H9 (cell line): ENCODE results near the gene ADAMTSL3. TPM values are rescaled to one million over a fixed set of nuclear protein-coding genes. Genes with fewer than 3 reads are reported as not detected.

ENCODE experiments used
- DNase-seq: peaks from one replicate; pipeline ENCODE4 v3.0.0-alpha.2; 2017
- H2AFZ ChIP-seq: one replicate; pipeline ENCODE4 v1.6.1; 2013; ENCODE audit warnings: mild to moderate bottlenecking, low read length, control low read depth, moderate library complexity
- H2AK5ac ChIP-seq: 2 replicates; pipeline ENCODE4 v1.6.1; 2013; ENCODE audit warnings: low read length, control low read depth, mixed read lengths; ENCODE audit not compliant: insufficient read length
- H2BK120ac ChIP-seq: one replicate; pipeline ENCODE4 v1.6.1; 2013; ENCODE audit warnings: low read depth, mild to moderate bottlenecking, low read length, control low read depth, inconsistent platforms; ENCODE audit not compliant: poor library complexity, severe bottlenecking
- H2BK12ac ChIP-seq: 2 replicates; pipeline ENCODE4 v1.6.1; 2013; ENCODE audit warnings: low read length, control low read depth, mixed read lengths, low read depth; ENCODE audit not compliant: insufficient read length
- H2BK15ac ChIP-seq: 2 replicates; pipeline ENCODE4 v1.6.1; 2013; ENCODE audit warnings: low read depth, low read length, control low read depth
- H2BK20ac ChIP-seq: one replicate; pipeline ENCODE4 v1.6.1; 2013; ENCODE audit warnings: low read depth, mild to moderate bottlenecking, low read length, control low read depth, inconsistent platforms; ENCODE audit not compliant: poor library complexity, severe bottlenecking
- H2BK5ac ChIP-seq: 2 replicates; pipeline ENCODE4 v1.6.1; 2013; ENCODE audit warnings: low read length, control low read depth, mixed read lengths; ENCODE audit not compliant: insufficient read length
- H3K14ac ChIP-seq: 2 replicates; pipeline ENCODE4 v1.6.1; 2013; ENCODE audit warnings: low read length, control low read depth; ENCODE audit not compliant: insufficient read depth
- H3K18ac ChIP-seq: 2 replicates; pipeline ENCODE4 v1.6.1; 2013; ENCODE audit warnings: low read depth, mild to moderate bottlenecking, mixed read lengths, low read length, control low read depth; ENCODE audit not compliant: insufficient read length
- H3K23ac ChIP-seq: 2 replicates; pipeline ENCODE4 v1.6.1; 2013; ENCODE audit warnings: low read length, control low read depth, mixed read lengths, low read depth; ENCODE audit not compliant: insufficient read length
- H3K23me2 ChIP-seq: 2 replicates; pipeline ENCODE4 v1.6.1; 2013; ENCODE audit warnings: low read depth, mild to moderate bottlenecking, mixed read lengths, low read length, control low read depth; ENCODE audit not compliant: insufficient read length, poor library complexity, severe bottlenecking
- H3K27ac ChIP-seq: 2 replicates; pipeline ENCODE4 v1.5.1; 2013; ENCODE audit warnings: low read length, control low read depth, mixed read lengths, low read depth; ENCODE audit not compliant: insufficient read length
- H3K27me3 ChIP-seq: 2 replicates; pipeline ENCODE4 v1.6.1; 2013; ENCODE audit warnings: low read length, control low read depth, inconsistent platforms; ENCODE audit not compliant: insufficient read depth
- H3K4ac ChIP-seq: 2 replicates; pipeline ENCODE4 v1.6.1; 2013; ENCODE audit warnings: low read depth, mild to moderate bottlenecking, control low read depth, inconsistent platforms, low read length, moderate library complexity
- H3K4me1 ChIP-seq: 2 replicates; pipeline ENCODE4 v1.6.1; 2013; ENCODE audit warnings: low read length, control low read depth, inconsistent platforms; ENCODE audit not compliant: insufficient read depth
- H3K4me2 ChIP-seq: 2 replicates; pipeline ENCODE4 v1.6.1; 2013; ENCODE audit warnings: low read length, control low read depth, mixed read lengths; ENCODE audit not compliant: insufficient read length, insufficient read depth
- H3K56ac ChIP-seq: 2 replicates; pipeline ENCODE4 v1.6.1; 2013; ENCODE audit warnings: low read depth, mild to moderate bottlenecking, mixed read lengths, low read length, control low read depth; ENCODE audit not compliant: insufficient read length
- H3K79me1 ChIP-seq: 2 replicates; pipeline ENCODE4 v1.6.1; 2013; ENCODE audit warnings: low read depth, mild to moderate bottlenecking, moderate library complexity, low read length, control low read depth, inconsistent platforms; ENCODE audit not compliant: insufficient read depth, poor library complexity, severe bottlenecking
- H3K79me2 ChIP-seq: 2 replicates; pipeline ENCODE4 v1.6.1; 2013; ENCODE audit warnings: low read length, control low read depth, inconsistent platforms; ENCODE audit not compliant: insufficient read depth
- H3K9ac ChIP-seq: 2 replicates; pipeline ENCODE4 v1.6.1; 2013; ENCODE audit warnings: low read length, control low read depth, mixed read lengths; ENCODE audit not compliant: insufficient read length; ENCODE audit errors: extremely low read depth
- H3K9me3 ChIP-seq: one replicate; pipeline ENCODE4 v1.6.1; 2013; ENCODE audit warnings: low read depth, low read length, inconsistent platforms; ENCODE audit not compliant: control insufficient read depth
- H3T11ph ChIP-seq: one replicate; pipeline ENCODE4 v1.6.1; 2013; ENCODE audit warnings: mild to moderate bottlenecking, low read length, control low read depth, inconsistent platforms
- H4K20me1 ChIP-seq: one replicate; pipeline ENCODE4 v1.6.1; 2013; ENCODE audit not compliant: control insufficient read depth, insufficient read length, insufficient read depth
- H4K5ac ChIP-seq: 2 replicates; pipeline ENCODE4 v1.6.1; 2013; ENCODE audit warnings: low read depth, mild to moderate bottlenecking, mixed read lengths, low read length, control low read depth; ENCODE audit not compliant: insufficient read length
- H4K8ac ChIP-seq: replicated peaks from 2 replicates; pipeline ENCODE4 v1.6.1; 2013; ENCODE audit warnings: low read length, control low read depth, mixed read lengths, low read depth; ENCODE audit not compliant: insufficient read length
- H4K91ac ChIP-seq: 2 replicates; pipeline ENCODE4 v1.6.1; 2013; ENCODE audit warnings: low read depth, mild to moderate bottlenecking, moderate library complexity, mixed read lengths, low read length, control low read depth; ENCODE audit not compliant: insufficient read length
- H3K27ac Mint-ChIP-seq, 3 experiments: 2 replicates in 2 of 3; 3 replicates in 1 of 3; pipeline ENCODE4 v1.8.0; 2020 to 2021; ENCODE audit warnings: mixed read lengths in 3 of 3, mild to moderate bottlenecking in 1 of 3, moderate library complexity in 1 of 3
- H3K27me3 Mint-ChIP-seq: 2 replicates; pipeline ENCODE4 v1.8.0; 2021; ENCODE audit warnings: low read depth, mild to moderate bottlenecking, moderate library complexity, mixed read lengths
- H3K36me3 Mint-ChIP-seq, 3 experiments: 2 replicates in 2 of 3; 3 replicates in 1 of 3; pipeline ENCODE4 v1.8.0; 2020 to 2021; ENCODE audit warnings: low read depth in 3 of 3, mixed read lengths in 3 of 3; ENCODE audit not compliant: insufficient read depth in 1 of 3
- H3K4me1 Mint-ChIP-seq, 2 experiments: 2 replicates each; pipeline ENCODE4 v1.8.0; 2020; ENCODE audit warnings: mixed read lengths in 2 of 2
- H3K4me3 Mint-ChIP-seq, 2 experiments: 2 replicates in 1 of 2; 3 replicates in 1 of 2; pipeline ENCODE4 v1.8.0; 2020 to 2021; ENCODE audit warnings: mild to moderate bottlenecking in 2 of 2, mixed read lengths in 2 of 2, moderate library complexity in 1 of 2
- H3K9me3 Mint-ChIP-seq, 2 experiments: 2 replicates in 1 of 2; 3 replicates in 1 of 2; pipeline ENCODE4 v1.8.0; 2020; ENCODE audit warnings: mild to moderate bottlenecking in 2 of 2, mixed read lengths in 2 of 2, moderate library complexity in 1 of 2
- CTCF ChIP-seq: fragments of 200-600 bp; sonication (generic); conservative IDR thresholded peaks from 3 replicates; pipeline ENCODE4 v1.8.0; 2021; ENCODE audit warnings: antibody characterized with exemption, mild to moderate bottlenecking
- WGBS: extraction: QIAGEN DNeasy Blood & Tissue Kit; methylation state at CpG from one replicate; pipeline ENCODE4 v1.1.7; 2013; ENCODE audit warnings: missing lambda C conversion rate, low lambda C conversion rate, mixed read lengths; ENCODE audit not compliant: insufficient read length; ENCODE audit errors: extremely low coverage; 5-methylcytosine and 5-hydroxymethylcytosine counted together
- total RNA-seq: library from RNA; stranded (reverse); gene quantifications from 2 replicates; pipeline ENCODE4 v1.2.1, GENCODE V29; 2021

ADAMTSL3 gene
- total RNA-seq, 1 experiment from 2014 or later: 0.39 TPM

- peak; percentile 67 for DNase-seq
- H3K23me2 ChIP-seq: no peaks in the 10 kb centered on the region
- no peaks in the 10 kb centered on the region for H3K9me3 ChIP-seq
Observed at GRCh38 chr15:83837945-83838571, 184.1 kb downstream of the ADAMTSL3 start.

More at GRCh38 chr15:83837945-83838571, 184.1 kb downstream of the ADAMTSL3 start:
- Histone ChIP-seq H3K4ac (no peak overlapping the region), H2AFZ (no peak overlapping the region), H3T11ph (no peak overlapping the region), H4K91ac (no peak overlapping the region), H3K27me3 (no peaks in the 10 kb centered on the region), H3K4me1 (no peaks in the 10 kb centered on the region), H2BK5ac (no peak overlapping the region), H3K79me2 (no peaks in the 10 kb centered on the region), H3K4me2 (no peak overlapping the region), H3K56ac (no peak overlapping the region), H2BK12ac (no peak overlapping the region), H4K8ac (no peak overlapping the region), H3K27ac (no peak overlapping the region), H2BK20ac (no peak overlapping the region), H3K14ac (no peak overlapping the region), H3K18ac (no peak overlapping the region), H4K5ac (no peak overlapping the region), H3K23ac (no peak overlapping the region), H2BK120ac (no peak overlapping the region), H2AK5ac (no peak overlapping the region), H4K20me1 (no peaks in the 10 kb centered on the region), H3K9ac (no peak overlapping the region), H3K79me1 (no peaks in the 10 kb centered on the region), H2BK15ac (no peak overlapping the region)
- Mint-ChIP-seq H3K36me3 (no peaks in the 10 kb centered on the region), H3K4me3 (no peak overlapping the region), H3K27me3 (no peaks in the 10 kb centered on the region; the same call in 1 of the 2 replicates), H3K9me3 (no peaks in the 10 kb centered on the region), H3K4me1 (0 out of 4 replicates have a peak, but pooled peaks cover 0 to 2% of the 10 kb centered on the region in 2 experiments), H3K27ac (no peak overlapping the region)
- peak; percentile 82 for TF ChIP-seq CTCF
- no CpG with 5 or more reads among the region's 8 CpGs for WGBS
